HEK293T (cell line): ENCODE measurements around the gene ST13.

Experiments
- ARNT ChIP-seq: fragments of 450-650 bp; IDR thresholded peaks from 2 replicates; pipeline ENCODE4 v1.6.1; 2017; ENCODE audit warnings: mild to moderate bottlenecking
- BHLHE40 ChIP-seq: fragments of 450-650 bp; IDR thresholded peaks from 2 replicates; pipeline ENCODE4 v1.6.1; 2016; ENCODE audit warnings: mild to moderate bottlenecking, moderate library complexity, borderline replicate concordance
- ELF4 ChIP-seq: fragments of 450-650 bp; IDR thresholded peaks from 2 replicates; pipeline ENCODE4 v1.6.1; 2017; ENCODE audit warnings: antibody characterized with exemption
- FOXA1 ChIP-seq: fragments of 450-650 bp; IDR thresholded peaks from 2 replicates; pipeline ENCODE4 v1.6.1; 2016; ENCODE audit warnings: mild to moderate bottlenecking
- FOXK2 ChIP-seq: fragments of 450-650 bp; IDR thresholded peaks from 2 replicates; pipeline ENCODE4 v1.6.1; 2016; ENCODE audit warnings: mild to moderate bottlenecking
- FOXM1 ChIP-seq: fragments of 450-650 bp; IDR thresholded peaks from 2 replicates; pipeline ENCODE4 v1.6.1; 2017; ENCODE audit warnings: mild to moderate bottlenecking, borderline replicate concordance
- HDGF ChIP-seq: fragments of 450-650 bp; IDR thresholded peaks from 2 replicates; pipeline ENCODE4 v1.6.1; 2017; ENCODE audit warnings: antibody characterized with exemption, borderline replicate concordance
- L3MBTL2 ChIP-seq: fragments of 450-650 bp; conservative IDR thresholded peaks from 2 replicates; pipeline ENCODE4 v1.6.1; 2016; ENCODE audit warnings: mild to moderate bottlenecking
- LEF1 ChIP-seq: fragments of 450-650 bp; IDR thresholded peaks from 2 replicates; pipeline ENCODE4 v1.6.1; 2017; ENCODE audit warnings: mild to moderate bottlenecking, borderline replicate concordance
- NFRKB ChIP-seq: fragments of 450-650 bp; IDR thresholded peaks from 2 replicates; pipeline ENCODE4 v1.6.1; 2016; ENCODE audit warnings: mild to moderate bottlenecking, moderate library complexity
- SP1 ChIP-seq: fragments of 450-650 bp; IDR thresholded peaks from 2 replicates; pipeline ENCODE4 v1.6.1; 2017
- SUZ12 ChIP-seq: fragments of 450-650 bp; IDR thresholded peaks from 2 replicates; pipeline ENCODE4 v1.6.1; 2016; ENCODE audit warnings: mild to moderate bottlenecking
- TARDBP ChIP-seq: fragments of 450-650 bp; IDR thresholded peaks from 2 replicates; pipeline ENCODE4 v1.6.1; 2016
- ZNF384 ChIP-seq: fragments of 450-650 bp; IDR thresholded peaks from 2 replicates; pipeline ENCODE4 v1.6.1; 2016

GRCh38 chr22:40875111-40875510 is 18.7 kb upstream of the ST13 start:
- no peak for TF ChIP-seq HDGF
- no peak for TF ChIP-seq TARDBP
- no peak for TF ChIP-seq SP1
- TF ChIP-seq SUZ12: no peak
- no peak for TF ChIP-seq FOXK2
- TF ChIP-seq L3MBTL2: no peak
- TF ChIP-seq NFRKB: no peak
- no peak for TF ChIP-seq BHLHE40
- no peak for TF ChIP-seq ZNF384
- TF ChIP-seq FOXM1: no peak
- no peak for TF ChIP-seq ARNT
- TF ChIP-seq ELF4: no peak
- no peak for TF ChIP-seq LEF1
- no peak for TF ChIP-seq FOXA1
